Kidney epithelial cell (primary cell): ENCODE data around the gene EVX2. TPM values are rescaled to one million over a fixed set of nuclear protein-coding genes. Genes with fewer than 3 reads are reported as not detected.

ENCODE experiments used
- DNase-seq: peaks from one replicate; pipeline ENCODE4 v3.0.0-alpha.2; 2010; ENCODE audit warnings: low read depth
- H3K27me3 ChIP-seq: 2 replicates; pipeline ENCODE4 v1.6.0; 2011; ENCODE audit warnings: low read length; ENCODE audit not compliant: control insufficient read depth, insufficient read depth
- H3K36me3 ChIP-seq: 2 replicates; pipeline ENCODE4 v1.5.1; 2011; ENCODE audit warnings: low read length; ENCODE audit not compliant: control insufficient read depth, insufficient read depth
- H3K4me3 ChIP-seq: 2 replicates; pipeline ENCODE4 v1.5.1; 2011; ENCODE audit warnings: low read depth, mild to moderate bottlenecking, control low read depth, low read length
- total RNA-seq: library from RNA; depleted of rRNA; stranded (reverse); fragments of >200 nt; gene quantifications from 2 replicates; pipeline ENCODE4 v1.2.3, GENCODE V29; 2015
- TF ChIP-seq, protein P1 (sequence below): IDR thresholded peaks from 2 replicates; pipeline ENCODE4 v1.5.1; 2011; ENCODE audit warnings: mild to moderate bottlenecking, moderate library complexity, low read length, control low read depth, inconsistent platforms; ENCODE audit not compliant: insufficient read depth, poor library complexity, severe bottlenecking

EVX2 gene
- total RNA-seq: not detected in 2 replicates

DNA sequence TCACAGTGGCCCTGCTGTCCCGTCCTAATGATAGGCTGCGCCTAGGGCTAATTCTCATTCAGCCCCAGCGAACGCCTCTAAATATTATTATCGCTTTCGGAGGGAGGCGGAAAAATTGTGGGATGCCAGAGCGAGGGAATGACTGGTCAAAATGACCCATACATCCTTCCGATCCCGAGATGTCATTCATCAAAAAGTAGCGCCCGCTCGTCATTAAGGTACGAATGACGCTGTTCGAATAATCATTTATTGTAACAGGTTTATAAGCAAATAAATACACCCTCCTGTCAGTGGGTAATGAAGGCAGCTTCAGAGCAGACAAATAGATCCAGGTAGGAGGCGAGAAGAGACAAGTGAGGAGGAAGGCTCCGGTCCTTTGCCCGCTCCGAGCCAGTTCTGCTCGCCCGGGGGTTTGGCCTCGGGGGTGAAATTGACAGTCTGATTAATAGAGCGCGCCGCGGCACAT lies at the start of gene EVX2:
TSS of gene EVX2 (minus strand) at position 167 of the 466 bp plus-strand sequence. CDS start 186 bp downstream, outside the sequence.
- DNase-seq: no peak
- Histone ChIP-seq H3K36me3 (no peaks in the 10 kb centered on the region), H3K4me3 (no peak within 1 kb of the TSS), H3K27me3 (peaks cover 96% of the 10 kb centered on the region)
- TF ChIP-seq, protein P1, sequence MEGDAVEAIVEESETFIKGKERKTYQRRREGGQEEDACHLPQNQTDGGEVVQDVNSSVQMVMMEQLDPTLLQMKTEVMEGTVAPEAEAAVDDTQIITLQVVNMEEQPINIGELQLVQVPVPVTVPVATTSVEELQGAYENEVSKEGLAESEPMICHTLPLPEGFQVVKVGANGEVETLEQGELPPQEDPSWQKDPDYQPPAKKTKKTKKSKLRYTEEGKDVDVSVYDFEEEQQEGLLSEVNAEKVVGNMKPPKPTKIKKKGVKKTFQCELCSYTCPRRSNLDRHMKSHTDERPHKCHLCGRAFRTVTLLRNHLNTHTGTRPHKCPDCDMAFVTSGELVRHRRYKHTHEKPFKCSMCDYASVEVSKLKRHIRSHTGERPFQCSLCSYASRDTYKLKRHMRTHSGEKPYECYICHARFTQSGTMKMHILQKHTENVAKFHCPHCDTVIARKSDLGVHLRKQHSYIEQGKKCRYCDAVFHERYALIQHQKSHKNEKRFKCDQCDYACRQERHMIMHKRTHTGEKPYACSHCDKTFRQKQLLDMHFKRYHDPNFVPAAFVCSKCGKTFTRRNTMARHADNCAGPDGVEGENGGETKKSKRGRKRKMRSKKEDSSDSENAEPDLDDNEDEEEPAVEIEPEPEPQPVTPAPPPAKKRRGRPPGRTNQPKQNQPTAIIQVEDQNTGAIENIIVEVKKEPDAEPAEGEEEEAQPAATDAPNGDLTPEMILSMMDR: no peak

DNA sequence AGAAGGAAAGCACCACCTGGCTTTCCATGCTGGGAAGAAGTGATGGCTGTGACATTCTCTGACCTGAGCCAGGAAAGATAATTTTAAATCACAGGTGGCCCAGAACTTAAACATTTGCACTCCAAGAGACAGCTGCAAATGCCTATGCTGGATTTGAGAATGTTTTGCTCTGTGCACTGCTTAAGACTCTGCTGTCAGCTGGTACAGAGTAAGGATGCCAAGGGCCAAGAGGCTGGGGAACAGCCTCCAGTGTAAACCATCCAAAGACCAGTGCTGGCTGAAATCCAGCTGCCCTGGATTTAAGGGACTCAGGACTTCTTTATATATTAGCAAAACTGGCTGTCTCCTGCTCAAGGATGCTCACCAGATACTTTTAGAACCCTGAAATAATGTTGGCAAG lies 49.6 kb upstream of the EVX2 start:
- DNase-seq: no peak
- H3K27me3 ChIP-seq: no peaks in the 10 kb centered on the region
- H3K36me3 ChIP-seq: no peaks in the 10 kb centered on the region
- TF ChIP-seq, protein P1: no peak
- no peak overlapping the region for H3K4me3 ChIP-seq

DNA sequence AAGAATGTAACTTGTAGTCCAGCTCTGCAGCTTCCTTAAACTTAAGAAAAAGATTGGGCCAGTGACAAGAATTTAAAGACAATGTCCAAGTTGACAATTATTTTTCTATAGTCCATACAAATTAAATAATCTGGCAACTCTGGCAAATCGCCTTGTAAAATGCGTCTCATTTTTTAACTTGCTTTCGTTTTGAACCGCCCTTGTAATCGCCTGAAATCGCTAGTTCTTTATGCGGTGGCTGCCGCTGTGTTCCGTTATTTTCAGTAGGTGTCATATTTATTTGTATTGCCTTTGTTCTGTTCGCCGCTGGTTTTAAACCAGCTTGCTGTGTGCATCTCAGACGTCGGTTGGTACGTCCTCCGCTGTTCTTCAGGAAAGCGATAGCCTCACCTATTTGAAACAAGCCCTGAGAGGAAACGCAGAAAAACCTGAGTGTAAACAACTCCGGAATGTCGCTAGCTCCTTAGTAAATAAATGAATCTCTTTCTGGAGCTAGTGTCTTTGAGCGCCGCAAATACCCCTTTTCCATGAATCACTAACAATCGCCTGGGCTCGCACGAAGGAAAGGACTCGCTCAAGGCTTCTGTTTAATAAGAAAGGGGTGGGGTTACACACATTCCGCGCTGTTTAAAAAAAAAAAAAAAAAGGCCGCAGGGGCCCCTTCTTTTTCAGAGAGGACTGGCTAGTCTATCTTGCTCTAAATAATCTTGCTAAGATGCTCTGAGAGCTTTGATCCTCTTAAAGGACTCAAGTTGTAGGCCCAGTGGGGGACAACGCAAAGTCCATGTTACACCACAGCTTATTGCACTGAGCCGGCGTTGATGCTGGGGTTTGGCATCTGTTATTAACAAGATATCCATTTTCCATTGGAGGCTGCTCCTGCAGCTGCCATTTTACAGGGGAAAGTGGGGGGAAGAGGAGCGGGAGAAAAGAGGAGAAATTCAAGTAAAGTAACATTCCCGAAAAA lies 48.7 kb upstream of the EVX2 start:
- H3K4me3 ChIP-seq: peak overlapping the region; percentile 67
- no peaks in the 10 kb centered on the region for H3K36me3 ChIP-seq
- no peaks in the 10 kb centered on the region for H3K27me3 ChIP-seq
- TF ChIP-seq, protein P1: no peak
- no peak for DNase-seq

DNA sequence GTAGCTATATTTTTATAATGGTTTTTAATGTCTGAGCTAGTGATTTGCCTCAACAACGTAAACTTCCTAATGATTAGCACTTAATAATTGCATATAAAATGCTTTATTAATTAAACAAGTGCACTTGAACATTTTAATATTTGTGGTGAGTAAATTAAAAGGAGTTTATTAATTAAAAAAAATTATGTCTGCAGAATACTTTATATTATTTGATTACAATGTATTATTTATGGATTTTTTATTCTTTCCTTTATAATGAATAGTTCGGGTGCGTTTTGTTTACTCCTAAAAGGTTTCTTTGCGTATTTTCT lies 48.0 kb upstream of the EVX2 start:
- H3K4me3 ChIP-seq: peak overlapping the region; percentile 67
- no peaks in the 10 kb centered on the region for H3K27me3 ChIP-seq
- TF ChIP-seq, protein P1: no peak
- DNase-seq: no peak
- H3K36me3 ChIP-seq: no peaks in the 10 kb centered on the region

DNA sequence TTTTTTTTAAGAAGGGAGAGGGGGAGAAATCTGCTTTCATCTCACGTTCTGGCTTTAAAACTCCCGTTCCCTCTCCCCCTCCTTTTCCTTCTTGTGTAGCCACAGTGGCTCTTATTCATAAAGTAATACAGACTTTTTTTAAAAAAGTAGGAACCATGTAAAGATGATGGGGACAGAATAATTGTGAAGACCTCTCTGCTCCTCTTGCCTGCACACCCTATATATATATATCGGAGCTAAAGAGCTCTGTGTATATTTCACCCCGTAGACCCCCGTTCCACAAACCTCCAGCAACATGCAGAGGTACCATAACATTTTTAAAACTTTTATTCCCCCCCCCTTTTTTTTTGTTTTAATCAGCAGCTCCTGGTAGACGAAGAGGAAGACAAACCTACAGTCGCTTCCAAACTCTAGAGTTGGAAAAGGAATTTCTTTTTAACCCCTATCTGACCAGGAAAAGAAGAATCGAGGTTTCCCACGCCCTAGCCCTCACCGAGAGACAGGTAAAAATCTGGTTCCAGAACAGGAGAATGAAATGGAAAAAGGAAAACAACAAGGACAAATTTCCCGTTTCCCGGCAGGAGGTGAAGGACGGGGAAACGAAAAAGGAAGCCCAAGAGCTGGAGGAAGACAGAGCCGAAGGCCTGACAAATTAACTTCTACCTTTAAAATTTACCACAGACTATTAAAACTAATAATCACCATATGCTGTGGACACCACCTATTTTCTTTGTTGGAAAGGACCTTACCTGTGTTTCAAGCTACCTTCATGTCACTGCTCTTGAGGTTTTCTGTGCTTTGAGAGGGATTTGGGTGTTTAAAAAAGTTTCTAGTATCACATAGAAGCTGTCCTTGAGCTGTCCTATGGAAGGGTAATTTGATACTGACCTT lies 47.4 kb upstream of the EVX2 start:
- Histone ChIP-seq H3K27me3 (no peaks in the 10 kb centered on the region), H3K4me3 (peak overlapping the region; percentile 67)

More for the DNA sequence above, 47.4 kb upstream of the EVX2 start:
- H3K36me3 ChIP-seq: no peaks in the 10 kb centered on the region
- TF ChIP-seq, protein P1: no peak
- no peak for DNase-seq
